Measurements from ENCODE around the gene WRAP73.

The WRAP73 gene

DNA sequence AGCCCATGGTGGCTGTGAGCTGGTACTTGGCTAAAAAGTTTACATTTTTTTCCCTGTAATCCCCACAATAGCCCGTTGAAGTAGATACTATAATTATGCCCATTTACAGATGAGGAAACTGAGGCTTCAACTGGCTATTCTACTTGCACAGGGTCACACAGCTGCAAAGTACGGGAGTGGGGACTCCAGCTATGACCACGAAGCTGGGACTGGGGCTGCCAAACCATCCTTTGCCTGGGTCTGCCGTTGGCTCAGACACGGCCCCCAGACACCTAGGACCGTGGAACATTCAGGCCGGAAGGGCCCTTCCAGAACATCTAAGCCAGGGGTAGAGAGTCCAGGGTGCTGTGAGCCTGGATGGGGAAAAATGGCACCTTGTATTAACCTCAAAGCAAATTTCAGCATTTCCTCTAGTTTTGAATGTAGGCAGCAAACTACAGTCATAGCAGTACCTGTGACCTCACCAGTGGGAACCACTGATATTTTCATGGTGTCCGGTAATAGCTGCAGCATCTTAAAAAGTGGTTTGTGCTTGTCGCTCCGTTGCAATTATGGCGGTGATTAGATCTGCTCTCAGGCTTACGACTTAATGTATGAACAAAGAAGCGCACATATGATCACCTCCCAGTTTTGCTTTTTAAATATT is 6.7 kb upstream of the WRAP73 start:
- Mint-ChIP-seq H3K4me1 (no peaks in the 10 kb centered on the region), H3K4me3 (no peak overlapping the region), H3K9me3 (no peaks in the 10 kb centered on the region), H3K27ac (no peak overlapping the region), H3K27me3 (ENCODE audit: low read depth) (peaks cover 74% of the 10 kb centered on the region), H3K36me3 (ENCODE audit: low read depth) (no peaks in the 10 kb centered on the region)
- TF ChIP-seq, protein P1, sequence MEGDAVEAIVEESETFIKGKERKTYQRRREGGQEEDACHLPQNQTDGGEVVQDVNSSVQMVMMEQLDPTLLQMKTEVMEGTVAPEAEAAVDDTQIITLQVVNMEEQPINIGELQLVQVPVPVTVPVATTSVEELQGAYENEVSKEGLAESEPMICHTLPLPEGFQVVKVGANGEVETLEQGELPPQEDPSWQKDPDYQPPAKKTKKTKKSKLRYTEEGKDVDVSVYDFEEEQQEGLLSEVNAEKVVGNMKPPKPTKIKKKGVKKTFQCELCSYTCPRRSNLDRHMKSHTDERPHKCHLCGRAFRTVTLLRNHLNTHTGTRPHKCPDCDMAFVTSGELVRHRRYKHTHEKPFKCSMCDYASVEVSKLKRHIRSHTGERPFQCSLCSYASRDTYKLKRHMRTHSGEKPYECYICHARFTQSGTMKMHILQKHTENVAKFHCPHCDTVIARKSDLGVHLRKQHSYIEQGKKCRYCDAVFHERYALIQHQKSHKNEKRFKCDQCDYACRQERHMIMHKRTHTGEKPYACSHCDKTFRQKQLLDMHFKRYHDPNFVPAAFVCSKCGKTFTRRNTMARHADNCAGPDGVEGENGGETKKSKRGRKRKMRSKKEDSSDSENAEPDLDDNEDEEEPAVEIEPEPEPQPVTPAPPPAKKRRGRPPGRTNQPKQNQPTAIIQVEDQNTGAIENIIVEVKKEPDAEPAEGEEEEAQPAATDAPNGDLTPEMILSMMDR (IDR thresholded peaks at IDR 0.05; ENCODE audit: unreplicated experiment in 3 of 3), result no peak

DNA sequence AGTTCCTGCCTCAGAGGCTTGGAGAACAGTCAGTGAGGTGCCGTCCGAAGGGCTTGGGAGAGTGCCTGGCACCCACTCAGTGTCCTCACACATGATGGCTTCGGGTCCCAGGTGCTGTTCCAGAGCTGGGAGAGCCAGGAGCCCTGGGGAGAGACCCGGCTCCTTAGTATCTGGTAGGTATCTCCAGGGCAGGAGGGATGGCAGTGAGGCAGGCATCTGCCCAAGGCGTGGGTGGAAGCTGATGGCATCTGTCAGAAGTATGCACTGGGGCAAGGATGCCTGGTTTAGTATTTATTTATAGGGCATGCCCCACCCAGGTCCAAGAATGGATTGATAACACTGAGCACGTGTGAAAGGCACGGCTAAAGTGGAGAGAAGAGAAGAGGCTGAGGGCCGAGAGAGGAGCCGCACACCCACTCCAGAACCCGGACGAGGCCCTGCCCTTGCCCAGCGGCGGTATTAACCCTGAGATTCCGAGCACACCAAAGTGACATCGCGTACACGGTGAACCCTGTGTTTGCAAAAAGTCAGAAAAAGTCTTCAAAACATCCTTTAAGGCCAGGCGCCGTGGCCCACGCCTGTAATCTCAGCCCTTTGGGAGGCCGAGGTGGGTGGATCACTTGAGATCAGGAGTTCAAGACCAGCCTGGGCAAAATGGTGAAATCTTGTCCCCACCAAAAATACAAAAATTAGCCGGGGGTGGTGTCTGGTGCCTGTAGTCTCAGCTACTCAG is 4.8 kb upstream of the WRAP73 start:
- Mint-ChIP-seq H3K9me3 (no peaks in the 10 kb centered on the region), H3K27me3 (ENCODE audit: low read depth) (peaks cover 88% of the 10 kb centered on the region), H3K4me3 (peak overlapping the region in 1 of 3 experiments; percentile 30), H3K36me3 (ENCODE audit: low read depth) (no peaks in the 10 kb centered on the region), H3K27ac (no peak overlapping the region), H3K4me1 (peaks cover 7% of the 10 kb centered on the region)
- TF ChIP-seq, protein P1 (IDR thresholded peaks at IDR 0.05; ENCODE audit: unreplicated experiment in 3 of 3), result no peak

DNA sequence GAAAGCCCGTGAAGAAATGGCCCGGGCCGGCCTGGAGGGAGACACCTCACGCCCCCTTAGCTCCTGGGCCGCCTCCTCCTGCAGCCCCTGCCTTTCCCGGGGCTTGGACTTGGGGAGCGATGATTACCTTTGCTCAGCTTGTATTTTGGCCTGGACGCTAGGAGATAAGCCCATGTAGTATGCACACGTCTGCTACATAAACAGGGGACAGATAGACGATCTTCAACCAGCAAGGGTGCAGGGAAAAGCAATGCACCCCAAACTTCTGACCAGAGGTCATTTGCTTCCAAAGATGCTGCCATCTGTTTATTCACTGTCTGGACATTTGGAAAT is 3.3 kb upstream of the WRAP73 start:
- Mint-ChIP-seq H3K9me3 (no peaks in the 10 kb centered on the region), H3K4me3 (peak overlapping the region; percentile 19 to 60 (median 36)), H3K36me3 (ENCODE audit: low read depth) (no peaks in the 10 kb centered on the region), H3K4me1 (peaks cover 13% of the 10 kb centered on the region), H3K27me3 (ENCODE audit: low read depth) (peaks cover 78% of the 10 kb centered on the region), H3K27ac (no peak overlapping the region)
- TF ChIP-seq, protein P1 (IDR thresholded peaks at IDR 0.05; ENCODE audit: unreplicated experiment in 3 of 3), result no peak

DNA sequence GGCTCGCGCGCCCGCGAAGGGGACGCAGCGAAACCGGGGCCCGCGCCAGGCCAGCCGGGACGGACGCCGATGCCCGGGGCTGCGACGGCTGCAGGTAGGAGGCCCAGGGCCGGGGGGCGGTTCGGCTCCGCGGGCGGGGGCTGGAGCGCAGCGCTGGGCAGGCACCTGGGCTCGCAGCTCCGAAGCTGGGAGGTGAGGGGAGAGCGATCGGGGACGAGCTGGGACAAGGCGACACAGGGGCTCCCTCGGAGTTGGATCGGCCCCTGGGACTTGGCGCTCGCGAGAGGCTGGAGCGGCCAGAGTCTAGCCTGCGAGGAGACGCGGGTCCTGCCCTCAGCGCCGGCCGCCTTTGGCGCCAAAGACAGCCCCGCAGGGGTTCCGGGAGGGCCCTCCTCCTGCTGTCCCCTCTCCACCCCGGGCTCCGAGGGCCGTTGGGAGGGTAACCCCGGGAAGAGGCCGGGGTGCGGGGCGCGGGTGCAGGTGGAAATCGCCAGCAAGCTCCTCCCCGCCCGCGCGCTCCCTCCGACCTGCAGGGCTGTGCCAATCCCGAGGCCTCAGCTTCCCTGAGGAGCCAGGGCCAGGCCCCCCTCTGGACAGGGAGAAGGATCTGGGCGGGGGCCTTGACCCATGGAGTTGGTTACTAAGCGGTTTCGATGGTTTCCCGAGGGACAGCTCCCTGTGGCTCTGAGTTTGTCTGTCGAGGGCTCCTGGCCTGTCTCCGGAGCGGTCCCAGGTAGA is 2.8 kb upstream of the WRAP73 start:
- H3K9me3 Mint-ChIP-seq, result no peaks in the 10 kb centered on the region
- peak overlapping the region in 2 of 3 experiments; percentile 19 to 36 for H3K4me3 Mint-ChIP-seq
- no peak overlapping the region for H3K27ac Mint-ChIP-seq
- no peaks in the 10 kb centered on the region for H3K36me3 Mint-ChIP-seq (ENCODE audit: low read depth)
- H3K4me1 Mint-ChIP-seq, result peaks cover 16% of the 10 kb centered on the region
- H3K27me3 Mint-ChIP-seq (ENCODE audit: low read depth), result peaks cover 73% of the 10 kb centered on the region
- TF ChIP-seq, protein P1 (IDR thresholded peaks at IDR 0.05; ENCODE audit: unreplicated experiment in 3 of 3), result no peak

DNA sequence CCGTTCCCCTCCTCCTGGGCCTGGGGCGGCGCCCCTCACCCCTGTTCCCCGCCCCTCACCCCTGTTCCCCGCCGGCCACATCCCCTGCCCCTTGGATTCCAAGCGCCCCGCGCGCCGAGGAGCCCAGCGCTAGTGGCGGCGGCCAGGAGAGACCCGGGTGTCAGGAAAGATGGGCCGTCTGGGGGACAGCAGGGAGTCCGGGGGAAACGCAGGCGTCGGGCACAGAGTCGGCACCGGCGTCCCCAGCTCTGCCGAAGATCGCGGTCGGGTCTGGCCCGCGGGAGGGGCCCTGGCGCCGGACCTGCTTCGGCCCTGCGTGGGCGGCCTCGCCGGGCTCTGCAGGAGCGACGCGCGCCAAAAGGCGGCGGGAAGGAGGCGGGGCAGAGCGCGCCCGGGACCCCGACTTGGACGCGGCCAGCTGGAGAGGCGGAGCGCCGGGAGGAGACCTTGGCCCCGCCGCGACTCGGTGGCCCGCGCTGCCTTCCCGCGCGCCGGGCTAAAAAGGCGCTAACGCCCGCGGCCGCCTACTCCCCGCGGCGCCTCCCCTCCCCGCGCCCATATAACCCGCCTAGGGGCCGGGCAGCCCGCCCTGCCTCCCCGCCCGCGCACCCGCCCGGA is 2.1 kb upstream of the WRAP73 start, which contains the start of gene TP73:
Gene TP73 (plus strand): TSS at position 587 of the 618 bp plus-strand sequence. CDS start 29,850 bp downstream, outside the sequence.
- peak within 1 kb of the TSS; percentile 19 to 60 (median 60) for H3K4me3 Mint-ChIP-seq
- TF ChIP-seq, protein P1 (IDR thresholded peaks at IDR 0.05; ENCODE audit: unreplicated experiment in 3 of 3), result no peak
- H3K27ac Mint-ChIP-seq, result no peak within 1 kb of the TSS
- H3K4me1 Mint-ChIP-seq, result peaks cover 16% of the 10 kb centered on the region
- no peaks in the 10 kb centered on the region for H3K36me3 Mint-ChIP-seq (ENCODE audit: low read depth)
- H3K9me3 Mint-ChIP-seq, result no peaks in the 10 kb centered on the region
- peaks cover 66% of the 10 kb centered on the region for H3K27me3 Mint-ChIP-seq (ENCODE audit: low read depth)
